BE2C (cell line): ENCODE data around the gene AP1B1.

Experiments used
- DNase-seq: peaks from one replicate; pipeline ENCODE4 v3.0.0-alpha.2; 2020
- H3K27me3 ChIP-seq: fragments of 250-450 bp; sonication (Bioruptor Pico); 2 replicates; pipeline ENCODE4 v1.5.1; 2020; ENCODE audit warnings: mild to moderate bottlenecking
- H3K36me3 ChIP-seq: fragments of 250-450 bp; sonication (Bioruptor Pico); 2 replicates; pipeline ENCODE4 v1.5.1; 2020; ENCODE audit warnings: mild to moderate bottlenecking
- H3K4me1 ChIP-seq: fragments of 250-450 bp; sonication (Bioruptor Pico); 2 replicates; pipeline ENCODE4 v1.5.1; 2020
- H3K4me3 ChIP-seq: 2 replicates; pipeline ENCODE4 v1.5.1; 2011; ENCODE audit warnings: low read depth, low read length
- H3K9me3 ChIP-seq: fragments of 250-450 bp; sonication (Bioruptor Pico); 2 replicates; pipeline ENCODE4 v1.5.1; 2020
- TF ChIP-seq, protein P1 (sequence below): IDR thresholded peaks from 2 replicates; pipeline ENCODE4 v1.5.1; 2012; ENCODE audit warnings: mild to moderate bottlenecking, low read depth, low read length

Gene AP1B1

DNA sequence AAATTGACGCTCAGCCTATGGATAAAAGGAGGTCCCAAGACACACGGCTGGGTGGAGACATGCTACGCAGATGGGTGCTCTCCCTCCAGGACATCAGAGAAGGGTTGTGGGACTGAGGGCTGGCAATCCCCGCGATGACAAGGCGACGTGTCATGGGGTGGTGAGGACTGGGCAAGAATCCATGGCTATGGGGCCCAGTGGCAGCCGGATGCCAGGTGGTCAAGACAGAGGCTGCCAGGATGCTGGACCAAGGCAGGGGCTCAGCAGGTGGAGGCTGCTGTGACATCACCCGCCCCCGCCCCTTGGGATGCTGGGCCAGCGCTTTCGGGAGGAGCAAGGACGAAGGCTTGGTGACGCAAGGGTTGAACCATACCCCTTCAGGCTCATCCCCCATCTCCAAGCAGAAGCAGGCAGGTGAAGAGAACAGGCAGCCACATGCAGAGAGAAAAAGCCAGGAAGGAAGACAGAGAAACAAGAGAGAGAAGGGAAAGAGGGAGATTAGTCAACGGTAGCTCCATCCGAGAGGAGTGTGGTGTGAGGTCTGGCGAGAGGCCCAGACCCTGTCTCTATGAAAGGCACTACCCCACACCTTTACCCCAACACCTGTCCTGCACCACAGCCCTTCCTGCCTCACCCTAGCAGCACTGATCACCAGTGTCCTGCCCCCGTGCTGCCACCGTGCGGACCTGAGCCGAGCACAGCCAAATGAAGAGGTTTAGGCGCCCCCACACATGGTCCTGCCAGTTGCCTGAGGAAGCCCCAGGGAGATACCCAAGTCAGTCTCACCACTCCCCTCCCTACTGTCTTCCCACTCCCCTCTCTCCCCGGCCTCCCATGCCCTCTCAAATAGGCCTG is 48.8 kb downstream of the AP1B1 start:
- no peaks in the 10 kb centered on the region for H3K9me3 ChIP-seq
- no peak for DNase-seq
- H3K4me1 ChIP-seq, result peaks cover 17% of the 10 kb centered on the region
- H3K4me3 ChIP-seq, result no peak overlapping the region
- H3K27me3 ChIP-seq, result no peaks in the 10 kb centered on the region
- H3K36me3 ChIP-seq, result peaks cover 67% of the 10 kb centered on the region
- TF ChIP-seq, protein P1, sequence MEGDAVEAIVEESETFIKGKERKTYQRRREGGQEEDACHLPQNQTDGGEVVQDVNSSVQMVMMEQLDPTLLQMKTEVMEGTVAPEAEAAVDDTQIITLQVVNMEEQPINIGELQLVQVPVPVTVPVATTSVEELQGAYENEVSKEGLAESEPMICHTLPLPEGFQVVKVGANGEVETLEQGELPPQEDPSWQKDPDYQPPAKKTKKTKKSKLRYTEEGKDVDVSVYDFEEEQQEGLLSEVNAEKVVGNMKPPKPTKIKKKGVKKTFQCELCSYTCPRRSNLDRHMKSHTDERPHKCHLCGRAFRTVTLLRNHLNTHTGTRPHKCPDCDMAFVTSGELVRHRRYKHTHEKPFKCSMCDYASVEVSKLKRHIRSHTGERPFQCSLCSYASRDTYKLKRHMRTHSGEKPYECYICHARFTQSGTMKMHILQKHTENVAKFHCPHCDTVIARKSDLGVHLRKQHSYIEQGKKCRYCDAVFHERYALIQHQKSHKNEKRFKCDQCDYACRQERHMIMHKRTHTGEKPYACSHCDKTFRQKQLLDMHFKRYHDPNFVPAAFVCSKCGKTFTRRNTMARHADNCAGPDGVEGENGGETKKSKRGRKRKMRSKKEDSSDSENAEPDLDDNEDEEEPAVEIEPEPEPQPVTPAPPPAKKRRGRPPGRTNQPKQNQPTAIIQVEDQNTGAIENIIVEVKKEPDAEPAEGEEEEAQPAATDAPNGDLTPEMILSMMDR, result no peak

GRCh38 chr22:29338398-29338797 is 50.0 kb downstream of the AP1B1 start:
- no peak for DNase-seq
- no peak overlapping the region for H3K4me3 ChIP-seq
- peaks cover 70% of the 10 kb centered on the region for H3K36me3 ChIP-seq
- no peaks in the 10 kb centered on the region for H3K27me3 ChIP-seq
- TF ChIP-seq, protein P1, result no peak
- H3K4me1 ChIP-seq, result peaks cover 13% of the 10 kb centered on the region
- no peaks in the 10 kb centered on the region for H3K9me3 ChIP-seq

GRCh38 chr22:29337631-29338284 is 50.6 kb downstream of the AP1B1 start:
- DNase-seq, result no peak
- peaks cover 6% of the 10 kb centered on the region for H3K4me1 ChIP-seq
- TF ChIP-seq, protein P1, result no peak
- H3K9me3 ChIP-seq, result no peaks in the 10 kb centered on the region
- no peaks in the 10 kb centered on the region for H3K27me3 ChIP-seq
- no peak overlapping the region for H3K4me3 ChIP-seq
- H3K36me3 ChIP-seq, result peaks cover 76% of the 10 kb centered on the region

DNA sequence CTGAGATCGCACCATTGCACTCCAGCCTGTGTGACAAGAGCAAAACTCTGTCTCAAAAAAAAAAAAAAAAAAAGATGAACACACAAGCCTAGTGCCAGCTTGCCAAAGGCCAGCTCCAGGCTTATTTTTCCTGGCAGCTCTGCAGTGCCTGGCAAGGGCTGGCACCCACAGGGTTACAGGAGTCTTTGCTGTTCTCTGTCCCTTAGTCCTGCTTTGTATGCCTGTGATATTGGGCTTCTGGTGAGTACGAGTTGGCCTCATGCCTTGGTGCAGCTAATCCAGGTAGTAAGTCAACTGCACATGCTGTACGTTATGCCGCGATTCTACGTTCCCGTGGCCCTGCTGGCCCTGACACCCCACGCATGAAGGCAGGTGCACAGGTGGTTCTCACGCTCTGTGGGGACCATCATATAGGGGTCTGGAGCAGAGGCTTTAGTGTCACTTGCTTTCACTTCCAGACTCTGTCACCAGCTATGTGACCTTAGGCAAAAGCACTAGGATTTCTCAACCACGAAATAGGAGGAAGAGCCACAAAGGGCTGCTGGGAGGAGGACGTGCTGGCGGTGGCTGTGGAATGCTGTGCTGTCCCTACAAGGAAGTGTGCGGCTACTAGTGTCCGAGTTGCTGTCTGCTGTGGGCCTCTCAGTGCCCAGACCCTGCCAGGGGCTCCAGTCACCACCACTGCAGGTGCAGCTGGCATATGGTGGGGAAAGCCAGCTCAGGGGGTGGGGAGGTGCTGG is 51.4 kb downstream of the AP1B1 start:
- peaks cover 70% of the 10 kb centered on the region for H3K36me3 ChIP-seq
- H3K4me3 ChIP-seq, result no peak overlapping the region
- no peaks in the 10 kb centered on the region for H3K4me1 ChIP-seq
- H3K9me3 ChIP-seq, result no peaks in the 10 kb centered on the region
- DNase-seq, result no peak
- H3K27me3 ChIP-seq, result no peaks in the 10 kb centered on the region
- TF ChIP-seq, protein P1, result no peak

DNA sequence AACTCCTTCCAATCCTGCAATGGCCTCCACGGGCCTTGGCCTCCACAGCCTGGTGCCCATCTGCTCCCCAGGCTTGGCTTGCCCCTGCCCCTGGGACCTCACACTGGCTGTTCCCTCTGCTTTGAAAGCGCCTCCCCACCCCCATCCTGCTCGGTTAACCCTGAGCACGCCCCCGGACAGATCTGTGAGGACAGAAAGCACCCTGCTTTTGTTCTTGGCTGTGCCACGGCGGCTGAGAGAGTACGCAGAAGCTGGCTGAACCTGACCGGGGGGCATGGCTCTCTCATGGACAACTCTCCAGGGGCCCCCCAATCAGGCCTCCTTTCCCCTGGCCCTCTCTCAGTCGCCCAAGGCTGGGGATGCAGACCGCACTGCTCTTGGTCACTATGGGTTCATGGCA is 52.7 kb downstream of the AP1B1 start:
- H3K4me3 ChIP-seq, result no peak overlapping the region
- peaks cover 67% of the 10 kb centered on the region for H3K36me3 ChIP-seq
- peaks cover 3% of the 10 kb centered on the region for H3K4me1 ChIP-seq

More for the DNA sequence above, 52.7 kb downstream of the AP1B1 start:
- Histone ChIP-seq H3K27me3 (no peaks in the 10 kb centered on the region), H3K9me3 (no peaks in the 10 kb centered on the region)
- TF ChIP-seq, protein P1, result no peak
- no peak for DNase-seq
